ENCODE data around the gene NAV1. TPM values are rescaled to one million over a fixed set of nuclear protein-coding genes. Genes with fewer than 3 reads are reported as not detected.

Gene NAV1
- total and polyA plus RNA-seq, 12 donors = 3.0 to 21.9 (median 12.8) TPM

DNA sequence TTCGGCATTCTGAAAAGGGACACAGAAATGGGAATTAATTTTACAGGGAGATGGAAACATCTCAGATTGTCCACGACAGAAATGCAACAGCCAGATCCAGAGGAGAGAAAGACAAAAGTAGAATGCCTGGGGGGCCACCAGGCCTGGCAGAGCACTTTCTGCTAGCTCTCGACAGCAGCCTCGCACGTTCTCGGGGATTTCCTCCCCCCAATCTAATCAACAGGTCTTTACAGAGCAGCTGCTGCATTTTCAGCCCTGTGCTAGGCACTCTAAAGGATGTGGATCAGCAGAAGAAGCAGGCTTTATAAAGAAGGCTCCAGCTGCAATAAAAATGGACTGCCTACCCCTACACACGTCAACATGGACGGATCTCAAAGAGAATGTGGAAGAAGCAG is 42.6 kb upstream of the NAV1 start:
- H3K4me3 ChIP-seq = no peak overlapping the region
- intact Hi-C loops (cut with DNase I) = no loop called here
- peaks cover 8 to 48% of the 10 kb centered on the region in 2 donors for H3K4me1 ChIP-seq (replicated peaks in 1 of 2)
- WGBS, 4 donors = 58 to 75% (median 68%) methylated on average over 8 of the region's 8 CpGs
- no peaks in the 10 kb centered on the region for H3K27me3 ChIP-seq
- H3K9me3 ChIP-seq (replicated peaks in 1 of 3) = no peaks in the 10 kb centered on the region
- no peak for TF ChIP-seq POLR2A (IDR thresholded peaks at IDR 0.05)
- TF ChIP-seq, protein P1, sequence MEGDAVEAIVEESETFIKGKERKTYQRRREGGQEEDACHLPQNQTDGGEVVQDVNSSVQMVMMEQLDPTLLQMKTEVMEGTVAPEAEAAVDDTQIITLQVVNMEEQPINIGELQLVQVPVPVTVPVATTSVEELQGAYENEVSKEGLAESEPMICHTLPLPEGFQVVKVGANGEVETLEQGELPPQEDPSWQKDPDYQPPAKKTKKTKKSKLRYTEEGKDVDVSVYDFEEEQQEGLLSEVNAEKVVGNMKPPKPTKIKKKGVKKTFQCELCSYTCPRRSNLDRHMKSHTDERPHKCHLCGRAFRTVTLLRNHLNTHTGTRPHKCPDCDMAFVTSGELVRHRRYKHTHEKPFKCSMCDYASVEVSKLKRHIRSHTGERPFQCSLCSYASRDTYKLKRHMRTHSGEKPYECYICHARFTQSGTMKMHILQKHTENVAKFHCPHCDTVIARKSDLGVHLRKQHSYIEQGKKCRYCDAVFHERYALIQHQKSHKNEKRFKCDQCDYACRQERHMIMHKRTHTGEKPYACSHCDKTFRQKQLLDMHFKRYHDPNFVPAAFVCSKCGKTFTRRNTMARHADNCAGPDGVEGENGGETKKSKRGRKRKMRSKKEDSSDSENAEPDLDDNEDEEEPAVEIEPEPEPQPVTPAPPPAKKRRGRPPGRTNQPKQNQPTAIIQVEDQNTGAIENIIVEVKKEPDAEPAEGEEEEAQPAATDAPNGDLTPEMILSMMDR (IDR thresholded peaks at IDR 0.05) = no peak
- H3K27ac ChIP-seq = peak overlapping the region in 3 of 5 donors; percentile 1 to 86 (median 42)
- H3K36me3 ChIP-seq (replicated peaks in 1 of 2) = peaks cover 0 to 4% of the 10 kb centered on the region in 2 donors
- DNase-seq = no peak

DNA sequence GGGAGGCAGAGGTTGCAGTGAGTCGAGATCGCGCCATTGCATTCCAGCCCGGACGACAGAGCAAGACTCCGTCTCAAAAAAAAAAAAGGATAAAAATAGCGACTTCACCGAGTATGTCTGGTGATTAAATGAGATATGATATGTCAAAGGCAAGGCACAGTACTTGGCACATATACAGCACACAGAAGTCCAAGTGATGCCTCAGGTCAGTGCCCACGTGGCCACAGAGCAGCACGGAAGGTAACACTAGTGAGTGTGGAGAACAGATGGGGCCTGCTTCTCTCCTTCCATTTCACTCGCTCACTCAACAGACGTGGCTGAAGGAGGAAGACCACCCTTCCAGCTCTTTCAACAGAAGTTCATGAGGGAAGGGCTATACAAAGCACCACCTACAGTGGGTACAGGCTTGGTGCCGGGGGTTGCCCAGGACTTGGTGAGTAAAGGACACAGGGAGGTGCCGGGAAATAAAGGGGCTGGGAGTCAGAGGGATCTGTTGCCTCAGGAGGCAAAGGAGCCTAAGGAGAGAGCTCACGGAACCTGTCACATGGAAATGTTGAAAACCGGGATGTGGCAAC is 40.9 kb upstream of the NAV1 start:
- Histone ChIP-seq H3K4me1 (replicated peaks in 1 of 2) (peaks cover 8 to 38% of the 10 kb centered on the region in 2 donors), H3K27ac (peak overlapping the region in 1 of 5 donors; percentile 82), H3K27me3 (no peaks in the 10 kb centered on the region), H3K36me3 (replicated peaks in 1 of 2) (peaks cover 0 to 4% of the 10 kb centered on the region in 2 donors), H3K4me3 (no peak overlapping the region), H3K9me3 (replicated peaks in 1 of 3) (no peaks in the 10 kb centered on the region)
- WGBS, 4 donors = 77 to 82% (median 80%) methylated on average over 16 of the region's 16 CpGs
- intact Hi-C loops (cut with DNase I) = no loop called here
- no peak for DNase-seq
- no peak for TF ChIP-seq POLR2A (IDR thresholded peaks at IDR 0.05)
- TF ChIP-seq, protein P1 (IDR thresholded peaks at IDR 0.05) = no peak

DNA sequence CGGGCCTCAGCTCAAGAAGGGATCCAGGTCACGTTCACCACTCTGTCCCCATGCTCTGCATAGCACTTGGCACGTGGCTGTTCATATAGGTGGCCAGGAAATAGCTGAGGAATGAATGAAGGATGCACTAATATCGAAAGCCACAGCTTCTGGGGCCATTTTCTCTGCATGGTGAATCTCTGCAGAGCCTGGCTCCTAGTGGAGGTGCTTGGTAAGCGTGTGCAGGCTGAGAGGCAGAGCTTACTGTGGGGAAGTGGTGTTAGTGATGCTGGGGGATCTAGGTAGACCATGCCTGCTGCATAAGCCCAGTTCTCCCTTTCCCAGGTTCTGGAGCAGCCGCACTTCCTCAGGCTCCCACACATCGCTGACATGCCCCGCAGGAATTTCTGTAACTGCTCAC is 40.3 kb upstream of the NAV1 start:
- no peaks in the 10 kb centered on the region for H3K9me3 ChIP-seq (replicated peaks in 1 of 3)
- no peaks in the 10 kb centered on the region for H3K27me3 ChIP-seq
- WGBS, 4 donors = 82 to 90% (median 84%) methylated on average over 7 to 8 of the region's 8 CpGs
- peaks cover 8 to 34% of the 10 kb centered on the region in 2 donors for H3K4me1 ChIP-seq (replicated peaks in 1 of 2)
- intact Hi-C loops (cut with DNase I) = no loop called here
- H3K4me3 ChIP-seq = no peak overlapping the region
- no peak for DNase-seq
- H3K36me3 ChIP-seq (replicated peaks in 1 of 2) = peaks cover 0 to 4% of the 10 kb centered on the region in 2 donors
- TF ChIP-seq POLR2A (IDR thresholded peaks at IDR 0.05) = no peak
- TF ChIP-seq, protein P1 (IDR thresholded peaks at IDR 0.05) = no peak
- H3K27ac ChIP-seq = peak overlapping the region in 2 of 5 donors; percentile 10 to 82

DNA sequence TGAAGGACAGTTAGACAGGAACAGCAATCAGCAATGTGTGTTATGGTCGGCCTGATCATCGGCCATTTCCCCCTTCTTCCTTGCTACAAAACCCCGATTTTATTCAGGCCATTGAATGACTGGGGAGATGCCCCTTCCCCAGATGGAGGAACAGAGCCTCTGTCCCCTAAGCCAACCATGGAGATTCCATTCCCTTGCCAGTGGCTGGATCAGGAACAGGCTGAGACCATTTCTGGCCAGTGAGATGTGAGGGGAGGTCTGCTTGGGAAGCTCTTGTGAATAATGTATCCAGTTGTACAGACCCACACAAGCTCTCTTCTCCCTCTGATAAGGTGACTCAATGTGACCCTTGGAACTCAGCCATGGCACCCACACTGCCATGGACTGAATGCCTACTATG is 39.7 kb upstream of the NAV1 start:
- TF ChIP-seq, protein P1 (IDR thresholded peaks at IDR 0.05) = no peak
- no peak for TF ChIP-seq POLR2A (IDR thresholded peaks at IDR 0.05)
- Histone ChIP-seq H3K27ac (peak overlapping the region in 2 of 5 donors; percentile 82 to 87), H3K27me3 (no peaks in the 10 kb centered on the region), H3K36me3 (replicated peaks in 1 of 2) (peaks cover 0 to 4% of the 10 kb centered on the region in 2 donors), H3K9me3 (replicated peaks in 1 of 3) (no peaks in the 10 kb centered on the region), H3K4me1 (replicated peaks in 1 of 2) (peaks cover 3 to 32% of the 10 kb centered on the region in 2 donors), H3K4me3 (no peak overlapping the region)
- 65 to 93% (median 81%) methylated on average over 3 of the region's 3 CpGs for WGBS, 4 donors
- DNase-seq = no peak
- intact Hi-C loops (cut with DNase I) = no loop called here
